PC-3 (cell line): ENCODE results near the gene DPF3. TPM values are rescaled to one million over a fixed set of nuclear protein-coding genes. Genes with fewer than 3 reads are reported as not detected.
"Not testable (repeated sequence)": the region's sequence is repeated elsewhere in the genome, so short reads cannot be mapped to it uniquely, and the experiment has no call there.

Experiments
- ATAC-seq: fragments of 200-7000 bp; cut with Tn5 transposase; 2 replicates; pipeline ENCODE4 v1.9.1; 2020; ENCODE audit warnings: mild to moderate bottlenecking, moderate library complexity
- BruUV-seq: library from RNA; stranded (reverse); fragments of 400-500 nt; replicated peaks from 2 replicates; lab custom pipeline; 2021; lab: Mats Ljungman, UMichigan
- CTCF ChIA-PET: fragments of 300-600 bp; sonication (Branson Sonifier 250); formaldehyde crosslinking; loops from one replicate; lab custom pipeline; 2022; ENCODE audit warnings: antibody characterized with exemption; lab: Charles Lee
- POLR2A ChIA-PET: fragments of 300-600 bp; sonication (Branson Sonifier 250); formaldehyde crosslinking; loops from one replicate; lab custom pipeline; 2022; ENCODE audit warnings: antibody characterized with exemption; ENCODE audit not compliant: unreplicated experiment; lab: Charles Lee
- DNase-seq: peaks from one replicate; pipeline ENCODE4 v3.0.0-alpha.2; 2015
- H2AFZ ChIP-seq: fragments of 300-600 bp; sonication (generic); 2 replicates; pipeline ENCODE4 v1.6.0; 2016; ENCODE audit warnings: antibody characterized with exemption, low read length
- H3F3A ChIP-seq: fragments of 300-600 bp; sonication (generic); one replicate; pipeline ENCODE4 v1.6.0; 2017; ENCODE audit warnings: antibody characterized with exemption, low read length, control low read depth, mild to moderate bottlenecking; ENCODE audit not compliant: unreplicated experiment
- H3K27ac ChIP-seq: fragments of 300-600 bp; sonication (generic); 2 replicates; pipeline ENCODE4 v1.5.1; 2016; ENCODE audit warnings: mild to moderate bottlenecking, low read length
- H3K27me3 ChIP-seq: fragments of 300-600 bp; sonication (generic); 2 replicates; pipeline ENCODE4 v1.6.1; 2016; ENCODE audit warnings: low read length, mixed read lengths
- H3K36me3 ChIP-seq: fragments of 300-600 bp; sonication (generic); 2 replicates; pipeline ENCODE4 v1.6.1; 2016; ENCODE audit warnings: low read depth, mixed run types, low read length, mixed read lengths
- H3K4me1 ChIP-seq: fragments of 300-600 bp; sonication (generic); 2 replicates; pipeline ENCODE4 v1.5.1; 2016; ENCODE audit warnings: low read length; ENCODE audit not compliant: insufficient read depth
- H3K4me2 ChIP-seq: fragments of 300-600 bp; sonication (generic); 2 replicates; pipeline ENCODE4 v1.6.0; 2016; ENCODE audit warnings: low read length
- H3K4me3 ChIP-seq: fragments of 300-600 bp; sonication (generic); 2 replicates; pipeline ENCODE4 v1.5.1; 2016; ENCODE audit warnings: mild to moderate bottlenecking, low read length, mixed read lengths
- H3K79me2 ChIP-seq: fragments of 300-600 bp; sonication (generic); 2 replicates; pipeline ENCODE4 v1.6.1; 2017; ENCODE audit warnings: low read length, mixed read lengths
- H3K9ac ChIP-seq: fragments of 300-600 bp; sonication (generic); 2 replicates; pipeline ENCODE4 v1.6.0; 2016; ENCODE audit warnings: mild to moderate bottlenecking, low read length
- H3K9me2 ChIP-seq: fragments of 300-600 bp; sonication (generic); replicated peaks from 2 replicates; pipeline ENCODE4 v1.6.1; 2016; ENCODE audit warnings: mixed run types, low read length, mixed read lengths
- H3K9me3 ChIP-seq: fragments of 300-600 bp; sonication (generic); 2 replicates; pipeline ENCODE4 v1.6.1; 2016; ENCODE audit warnings: low read length, mixed read lengths
- H4K20me1 ChIP-seq: fragments of 300-600 bp; sonication (generic); 2 replicates; pipeline ENCODE4 v1.6.1; 2016; ENCODE audit warnings: low read length, mixed read lengths
- CTCF ChIP-seq: fragments of 300-600 bp; sonication (generic); conservative IDR thresholded peaks from 2 replicates; pipeline ENCODE4 v1.5.1; 2017; ENCODE audit warnings: antibody characterized with exemption, low read depth, mild to moderate bottlenecking, low read length
- EZH2 ChIP-seq: fragments of 300-600 bp; sonication (generic); IDR thresholded peaks from one replicate; pipeline ENCODE4 v1.6.1; 2017; ENCODE audit warnings: antibody characterized with exemption, mild to moderate bottlenecking, low read length; ENCODE audit not compliant: unreplicated experiment
- EZH2phosphoT487 ChIP-seq: fragments of 300-600 bp; sonication (generic); IDR thresholded peaks from 2 replicates; pipeline ENCODE4 v1.6.1; 2018; ENCODE audit warnings: mild to moderate bottlenecking, antibody characterized with exemption, low read length, borderline replicate concordance
- intact Hi-C: fragments of 100-400 bp; cut with micrococcal nuclease; formaldehyde crosslinking; loops from 2 replicates; pipeline ENCODE4 v1.9.0; 2023
- total RNA-seq: library from RNA; depleted of rRNA; stranded (reverse); fragments of >200 nt; gene quantifications from 2 replicates; pipeline ENCODE4 v1.2.3, GENCODE V29; 2014

Gene DPF3
- total RNA-seq, 1 experiment from 2014 or later: 16.6 TPM

GRCh38 chr14:72752034-72752412 lies 141.9 kb downstream of the DPF3 start:
- H3K27me3 ChIP-seq: no peaks in the 10 kb centered on the region
- intact Hi-C loops: no loop called here
- ATAC-seq: no peak
- H3K9me3 ChIP-seq: no peaks in the 10 kb centered on the region
- H3K9me2 ChIP-seq: no peaks in the 10 kb centered on the region
- ChIA-PET POLR2A (no interaction called here), CTCF (no interaction called here)
- no peaks in the 10 kb centered on the region for H4K20me1 ChIP-seq
- H2AFZ ChIP-seq: no peak overlapping the region
- no peak overlapping the region for H3K4me2 ChIP-seq
- BruUV-seq: no TSS peak
- no peak overlapping the region for H3K27ac ChIP-seq
- TF ChIP-seq EZH2phosphoT487: no peak
- no peak for TF ChIP-seq EZH2
- no peak for TF ChIP-seq CTCF
- H3F3A ChIP-seq: no peaks in the 10 kb centered on the region
- no peak overlapping the region for H3K9ac ChIP-seq
- peaks cover 10% of the 10 kb centered on the region; the same call in 1 of the 2 replicates for H3K36me3 ChIP-seq
- H3K4me3 ChIP-seq: no peak overlapping the region
- H3K79me2 ChIP-seq: no peaks in the 10 kb centered on the region
- DNase-seq: no peak
- H3K4me1 ChIP-seq: peaks cover 2% of the 10 kb centered on the region; the same call in 1 of the 2 replicates

- H3K4me2 ChIP-seq: no peak overlapping the region
- TF ChIP-seq EZH2 (no peak), CTCF (no peak), EZH2phosphoT487 (no peak)
- H3K9me2 ChIP-seq: no peaks in the 10 kb centered on the region
- no peaks in the 10 kb centered on the region for H3K9me3 ChIP-seq
- no peaks in the 10 kb centered on the region for H3F3A ChIP-seq
- BruUV-seq: no TSS peak
- H3K79me2 ChIP-seq: no peaks in the 10 kb centered on the region
- DNase-seq (no peak), ATAC-seq (no peak)
- POLR2A ChIA-PET: no interaction called here
- H2AFZ ChIP-seq: no peak overlapping the region
- no peaks in the 10 kb centered on the region for H4K20me1 ChIP-seq
- no peak overlapping the region for H3K27ac ChIP-seq
- peaks cover 10% of the 10 kb centered on the region; the same call in 1 of the 2 replicates for H3K36me3 ChIP-seq
- no peak overlapping the region for H3K9ac ChIP-seq
- CTCF ChIA-PET: no interaction called here
- no peak overlapping the region for H3K4me3 ChIP-seq
- H3K4me1 ChIP-seq: peaks cover 8% of the 10 kb centered on the region
- intact Hi-C loops: no loop called here
- no peaks in the 10 kb centered on the region for H3K27me3 ChIP-seq
Observed at GRCh38 chr14:72751276-72752033, 142.4 kb downstream of the DPF3 start.

- BruUV-seq, H3K4me3 ChIP-seq, H3K27ac ChIP-seq, H3K36me3 ChIP-seq, CTCF ChIA-PET, H3K27me3 ChIP-seq, POLR2A ChIA-PET, H4K20me1 ChIP-seq, H3K4me2 ChIP-seq, H3K9me3 ChIP-seq, H3F3A ChIP-seq, H3K9ac ChIP-seq, H2AFZ ChIP-seq, H3K9me2 ChIP-seq, H3K79me2 ChIP-seq, DNase-seq, ATAC-seq: not testable (repeated sequence)
- H3K4me1 ChIP-seq: peaks cover 23% of the 10 kb centered on the region
- intact Hi-C loops: loop anchor here (5.0 kb wide), 1 partner anchor 112 kb away; no protein-coding TSS in a partner anchor
Observed at GRCh38 chr14:72748921-72749320, 145.0 kb downstream of the DPF3 start.
